SK-N-MC (cell line): ENCODE data around the gene LMTK2.

Experiments
- EZH2 ChIP-seq: fragments of 200-600 bp; sonication (generic); IDR thresholded peaks from one replicate; pipeline ENCODE4 v1.6.1; 2017; ENCODE audit warnings: antibody characterized with exemption
- POLR2AphosphoS5 ChIP-seq: IDR thresholded peaks from 2 replicates; pipeline ENCODE4 v1.6.1; 2012; ENCODE audit warnings: mild to moderate bottlenecking, low read depth, low read length, borderline replicate concordance

DNA sequence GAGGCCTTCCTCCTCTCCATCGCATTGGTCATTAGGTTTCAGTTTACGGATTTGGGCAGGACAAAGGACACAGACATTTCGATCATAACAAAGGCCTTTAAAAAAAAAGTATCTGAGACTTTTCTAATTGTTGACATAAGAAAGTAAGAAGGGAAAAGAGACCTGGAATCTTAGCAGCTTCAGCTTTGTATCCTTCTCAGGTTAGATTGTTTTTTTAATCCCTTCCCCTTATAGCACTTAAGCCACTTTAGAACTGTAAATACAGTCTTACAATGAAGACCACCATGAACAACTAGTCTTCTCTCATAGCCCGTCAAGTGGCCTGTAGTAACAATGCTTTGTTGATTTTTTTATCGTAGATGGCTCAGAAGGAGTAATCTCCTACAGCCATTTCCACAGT, 45.2 kb downstream of the LMTK2 start:
- no peak for TF ChIP-seq EZH2
- no peak for TF ChIP-seq POLR2AphosphoS5
